T-cell (primary cell): ENCODE data around the gene OR1F1. TPM values are rescaled to one million over a fixed set of nuclear protein-coding genes. Genes with fewer than 3 reads are reported as not detected.

Source experiments
- ATAC-seq, 4 experiments: fragments of 200-7000 bp in 3 of 4; fragments of 150-1000 bp in 1 of 4; cut with Tn5 transposase; replicated peaks in 1 of 4; 1 replicate in 3 of 4; 2 replicates in 1 of 4; pipeline ENCODE4 v1.10.0; 2021; ENCODE audit warnings: moderate library complexity in 3 of 4, mild to moderate bottlenecking in 2 of 4, moderate number of reproducible peaks in 1 of 4
- CTCF ChIA-PET, 2 donors: fragments of 300-600 bp; sonication (Branson Sonifier 250); formaldehyde crosslinking; loops; one replicate each; lab custom pipeline; 2022; ENCODE audit warnings: antibody characterized with exemption in 2 of 2; lab: Charles Lee
- POLR2A ChIA-PET, 2 donors: fragments of 300-600 bp; sonication (Branson Sonifier 250); formaldehyde crosslinking; loops; one replicate each; lab custom pipeline; 2022; ENCODE audit warnings: antibody characterized with exemption in 2 of 2; lab: Charles Lee
- DNase-seq, 35 experiments: peaks; one replicate each; pipeline versions ENCODE4 v3.0.0 to v3.0.0-alpha.2; 2013 to 2023
- H3K27ac ChIP-seq: one replicate; pipeline ENCODE4 v1.5.1; 2013; ENCODE audit warnings: low read length
- H3K27me3 ChIP-seq, 2 experiments: replicated peaks in 1 of 2; 1 replicate in 1 of 2; 2 replicates in 1 of 2; pipeline versions ENCODE4 v1.6.1 to v1.7.0; 2013; ENCODE audit warnings: low read length in 1 of 2, mixed read lengths in 1 of 2; ENCODE audit not compliant: control insufficient read depth in 2 of 2, insufficient read depth in 2 of 2; ENCODE audit errors: extremely low read depth in 1 of 2
- H3K36me3 ChIP-seq, 2 donors: 1 replicate in 1 of 2; 2 replicates in 1 of 2; pipeline versions ENCODE4 v1.6.1 to v1.7.0; 2013; ENCODE audit warnings: low read length in 1 of 2; ENCODE audit not compliant: control insufficient read depth in 2 of 2, insufficient read depth in 1 of 2; ENCODE audit errors: extremely low read depth in 1 of 2
- H3K4me1 ChIP-seq, 2 experiments: 1 replicate in 1 of 2; 2 replicates in 1 of 2; pipeline versions ENCODE4 v1.6.1 to v1.7.0; 2013; ENCODE audit warnings: low read length in 2 of 2, mixed read lengths in 1 of 2; ENCODE audit not compliant: insufficient read depth in 2 of 2, control insufficient read depth in 1 of 2; ENCODE audit errors: extremely low read depth in 1 of 2
- H3K4me3 ChIP-seq, 2 donors: 1 replicate in 1 of 2; 2 replicates in 1 of 2; pipeline versions ENCODE4 v1.5.1 to v1.7.0; 2013; ENCODE audit warnings: mild to moderate bottlenecking in 2 of 2, low read length in 1 of 2, moderate library complexity in 1 of 2; ENCODE audit not compliant: control insufficient read depth in 1 of 2; ENCODE audit errors: extremely low read depth in 1 of 2
- H3K9me3 ChIP-seq: 2 replicates; pipeline ENCODE4 v1.7.0; 2013
- H3K27ac Mint-ChIP-seq, 2 donors: one replicate each; pipeline ENCODE4 v1.8.0; 2020 to 2021; ENCODE audit warnings: mild to moderate bottlenecking in 2 of 2, mixed read lengths in 2 of 2
- H3K27me3 Mint-ChIP-seq, 2 donors: one replicate each; pipeline ENCODE4 v1.8.0; 2021 to 2022; ENCODE audit warnings: mixed read lengths in 2 of 2
- H3K36me3 Mint-ChIP-seq: one replicate; pipeline ENCODE4 v1.8.0; 2021; ENCODE audit warnings: mixed read lengths
- H3K4me1 Mint-ChIP-seq, 3 donors: one replicate each; pipeline ENCODE4 v1.8.0; 2020 to 2022; ENCODE audit warnings: mixed read lengths in 3 of 3, mild to moderate bottlenecking in 1 of 3
- H3K4me3 Mint-ChIP-seq, 3 donors: one replicate each; pipeline ENCODE4 v1.8.0; 2020 to 2022; ENCODE audit warnings: mild to moderate bottlenecking in 3 of 3, mixed read lengths in 3 of 3, moderate library complexity in 3 of 3
- H3K9me3 Mint-ChIP-seq, 3 donors: one replicate each; pipeline ENCODE4 v1.8.0; 2020 to 2022; ENCODE audit warnings: mixed read lengths in 3 of 3
- WGBS: methylation state at CpG from one replicate; pipeline ENCODE4 v1.1.5; 2013; ENCODE audit warnings: missing lambda C conversion rate; ENCODE audit not compliant: insufficient coverage; 5-methylcytosine and 5-hydroxymethylcytosine counted together
- total RNA-seq, 35 experiments: library from RNA in 6 of 35; stranded (reverse) in 6 of 35; fragments of 120-200 nt in 1 of 35; gene quantifications; one replicate each; pipeline versions ENCODE4 v1.2.1 to v1.2.4 and lab custom pipeline; 2013 to 2026

Gene OR1F1
- total RNA-seq, 5 donors from 2014 or later (not counting 1 experiment from before 2014, with no cell fraction given): not detected

DNA sequence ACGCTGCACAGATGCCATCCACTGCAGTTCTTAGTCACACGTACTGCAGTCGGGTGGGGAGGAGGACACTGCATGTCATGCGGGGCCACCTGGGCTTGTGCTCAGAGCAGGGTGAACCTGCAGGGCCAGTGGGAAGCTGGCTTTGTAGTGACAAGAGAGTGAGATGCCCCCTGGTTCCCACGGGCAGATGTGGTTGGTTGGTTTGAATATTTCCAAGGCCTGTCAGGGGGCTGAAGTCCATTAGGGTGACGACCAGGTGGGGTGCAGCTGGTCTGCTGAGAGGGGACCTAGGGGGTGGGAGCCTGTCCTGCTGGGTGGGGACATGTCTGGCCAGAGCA, 38.8 kb upstream of the OR1F1 start:
- H3K27ac ChIP-seq: no peak overlapping the region
- Mint-ChIP-seq H3K4me3 (peak overlapping the region; percentile 80 to 93 (median 84)), H3K36me3 (no peaks in the 10 kb centered on the region), H3K4me1 (peaks cover 20 to 27% (median 22%) of the 10 kb centered on the region in 3 donors), H3K9me3 (peaks cover 0 to 6% (median 0%) of the 10 kb centered on the region in 3 donors), H3K27ac (peak overlapping the region; percentile 55 to 61), H3K27me3 (peaks cover 0 to 5% of the 10 kb centered on the region in 2 donors)
- H3K4me1 ChIP-seq: peaks cover 4 to 38% of the 10 kb centered on the region in 2 experiments
- H3K4me3 ChIP-seq: no peak overlapping the region
- ChIA-PET POLR2A (no interaction called here), CTCF (interaction anchor here (0.5 to 2.5 kb wide), 5 partner anchors 14 to 71 kb away, joined by 3 to 10 read pairs (median 3); partner anchors contain the start of gene ZNF213 (in 2 of the 2))
- no peaks in the 10 kb centered on the region for H3K36me3 ChIP-seq
- WGBS: 100% methylated on average over 4 of the region's 6 CpGs
- DNase-seq (no peak), ATAC-seq (no peak)
- peaks cover 0 to 20% of the 10 kb centered on the region in 2 experiments for H3K27me3 ChIP-seq
- no peaks in the 10 kb centered on the region for H3K9me3 ChIP-seq

- POLR2A ChIA-PET: interaction anchor here in 1 of 2 donors (1.1 kb wide), 1 partner anchor 15 kb away, joined by 5 read pairs; the partner anchor contains the start of gene ZNF213
- H3K4me3 ChIP-seq: peak overlapping the region; percentile 68 to 84
- CTCF ChIA-PET: interaction anchor here (0.5 to 2.5 kb wide), 16 partner anchors 9 to 293 kb away, joined by 3 to 14 read pairs (median 4); partner anchors contain the start of genes ZNF213 (in 2 of the 2), NAA60 (in 1 of the 2) and ZNF597 (in 1 of the 2)
- H3K36me3 Mint-ChIP-seq: no peaks in the 10 kb centered on the region
- H3K27me3 ChIP-seq: peaks cover 0 to 20% of the 10 kb centered on the region in 2 experiments
- peaks cover 0 to 5% of the 10 kb centered on the region in 2 donors for H3K27me3 Mint-ChIP-seq
- 19% methylated on average over 29 of the region's 41 CpGs for WGBS
- H3K36me3 ChIP-seq: no peaks in the 10 kb centered on the region
- peak overlapping the region; percentile 62 for H3K27ac ChIP-seq
- peaks cover 0 to 9% (median 2%) of the 10 kb centered on the region in 3 donors for H3K9me3 Mint-ChIP-seq
- H3K4me1 Mint-ChIP-seq: peaks cover 20 to 27% (median 22%) of the 10 kb centered on the region in 3 donors
- no peaks in the 10 kb centered on the region for H3K9me3 ChIP-seq
- H3K4me3 Mint-ChIP-seq: peak overlapping the region; percentile 80 to 93 (median 84)
- DNase-seq (peak in 19 of 35 experiments; percentile 24 to 71 (median 40)), ATAC-seq (peak; percentile 8 to 13 (median 10))
- H3K27ac Mint-ChIP-seq: peak overlapping the region; percentile 74 to 78
- peaks cover 4 to 38% of the 10 kb centered on the region in 2 experiments for H3K4me1 ChIP-seq
These were observed 38.2 kb upstream of the OR1F1 start for GRCh38 chr16:3149630-3150345.

DNA sequence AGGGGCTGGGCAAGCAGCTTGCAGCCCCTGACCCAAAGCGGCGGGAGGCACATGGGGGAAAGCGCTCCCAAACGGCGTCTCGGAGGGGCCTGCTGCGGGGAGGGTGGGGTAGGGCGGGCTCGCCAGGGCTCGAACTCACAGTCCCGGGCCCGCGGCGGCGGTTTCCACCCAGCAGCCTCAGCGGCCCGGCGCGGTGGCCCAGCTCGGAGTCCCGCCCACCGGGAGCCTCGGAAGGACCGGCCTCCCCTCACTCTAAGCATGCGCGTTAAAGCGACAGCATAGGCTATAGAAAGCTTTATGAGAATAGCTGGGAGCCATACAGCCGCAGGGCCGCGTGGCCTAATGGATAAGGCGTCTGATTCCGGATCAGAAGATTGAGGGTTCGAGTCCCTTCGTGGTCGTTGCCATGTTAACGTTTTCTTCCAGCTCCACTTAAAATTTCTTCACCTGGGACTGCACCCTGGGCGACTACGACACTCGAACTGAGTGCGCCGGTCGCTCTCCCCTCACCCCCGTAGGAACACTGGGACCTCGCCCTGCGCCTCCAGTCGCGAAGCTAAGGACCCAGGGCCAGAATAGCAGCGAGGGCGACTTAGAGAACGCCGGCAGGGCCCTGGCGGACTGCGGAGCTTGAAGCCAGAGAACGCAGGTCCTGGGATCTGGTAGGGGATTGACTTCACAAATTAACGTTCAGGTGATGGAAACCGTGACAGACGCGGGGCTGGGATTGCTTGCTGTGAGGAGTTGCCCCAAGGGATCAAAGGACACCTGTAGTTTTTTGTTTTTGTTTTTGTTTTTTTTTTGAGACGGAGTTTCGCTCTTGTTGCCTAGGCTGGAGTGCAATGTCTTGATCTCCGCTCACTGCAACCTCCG, 37.4 kb upstream of the OR1F1 start:
- peak overlapping the region; percentile 75 for H3K27ac ChIP-seq
- peaks cover 4 to 38% of the 10 kb centered on the region in 2 experiments for H3K4me1 ChIP-seq
- Mint-ChIP-seq H3K4me3 (peak overlapping the region; percentile 85 to 93 (median 86)), H3K4me1 (peaks cover 20 to 27% (median 22%) of the 10 kb centered on the region in 3 donors), H3K36me3 (no peaks in the 10 kb centered on the region), H3K27me3 (peaks cover 0 to 5% of the 10 kb centered on the region in 2 donors), H3K27ac (peak overlapping the region; percentile 87 to 90), H3K9me3 (peaks cover 0 to 17% (median 2%) of the 10 kb centered on the region in 3 donors)
- peaks cover 0 to 17% of the 10 kb centered on the region in 2 experiments for H3K27me3 ChIP-seq
- H3K4me3 ChIP-seq: peak overlapping the region; percentile 83 to 84
- CTCF ChIA-PET: interaction anchor here in 1 of 2 donors (0.6 to 1.8 kb wide), 12 partner anchors 8 to 292 kb away, joined by 3 to 14 read pairs (median 4); partner anchors contain the start of genes NAA60, ZNF213 and ZNF597
- DNase-seq: peak; percentile 88 to 100 (median 94)
- no peaks in the 10 kb centered on the region for H3K36me3 ChIP-seq
- POLR2A ChIA-PET: interaction anchor here in 1 of 2 donors (1.1 kb wide), 1 partner anchor 15 kb away, joined by 5 read pairs; the partner anchor contains the start of gene ZNF213
- peak; percentile 84 to 88 (median 88) for ATAC-seq
- WGBS: under 1% methylated on average over 37 of the region's 62 CpGs
- no peaks in the 10 kb centered on the region for H3K9me3 ChIP-seq

- H3K4me1 ChIP-seq: peaks cover 4 to 40% of the 10 kb centered on the region in 2 experiments
- Mint-ChIP-seq H3K27me3 (peaks cover 0 to 5% of the 10 kb centered on the region in 2 donors), H3K9me3 (peaks cover 0 to 17% (median 2%) of the 10 kb centered on the region in 3 donors), H3K36me3 (no peaks in the 10 kb centered on the region), H3K27ac (peak overlapping the region; percentile 79 to 94), H3K4me1 (peaks cover 20 to 27% (median 22%) of the 10 kb centered on the region in 3 donors), H3K4me3 (peak overlapping the region; percentile 71 to 93 (median 81))
- peak overlapping the region; percentile 42 for H3K27ac ChIP-seq
- WGBS: 2% methylated on average over 9 of the region's 15 CpGs
- no peak for ATAC-seq
- peaks cover 0 to 15% of the 10 kb centered on the region in 2 experiments for H3K27me3 ChIP-seq
- H3K4me3 ChIP-seq: peak overlapping the region; percentile 32 to 48
- CTCF ChIA-PET: no interaction called here
- no peaks in the 10 kb centered on the region for H3K9me3 ChIP-seq
- POLR2A ChIA-PET: no interaction called here
- DNase-seq: peak in 6 of 35 experiments; percentile 14 to 63 (median 36)
- no peaks in the 10 kb centered on the region for H3K36me3 ChIP-seq
These were observed 36.1 kb upstream of the OR1F1 start for GRCh38 chr16:3152027-3152276.

DNA sequence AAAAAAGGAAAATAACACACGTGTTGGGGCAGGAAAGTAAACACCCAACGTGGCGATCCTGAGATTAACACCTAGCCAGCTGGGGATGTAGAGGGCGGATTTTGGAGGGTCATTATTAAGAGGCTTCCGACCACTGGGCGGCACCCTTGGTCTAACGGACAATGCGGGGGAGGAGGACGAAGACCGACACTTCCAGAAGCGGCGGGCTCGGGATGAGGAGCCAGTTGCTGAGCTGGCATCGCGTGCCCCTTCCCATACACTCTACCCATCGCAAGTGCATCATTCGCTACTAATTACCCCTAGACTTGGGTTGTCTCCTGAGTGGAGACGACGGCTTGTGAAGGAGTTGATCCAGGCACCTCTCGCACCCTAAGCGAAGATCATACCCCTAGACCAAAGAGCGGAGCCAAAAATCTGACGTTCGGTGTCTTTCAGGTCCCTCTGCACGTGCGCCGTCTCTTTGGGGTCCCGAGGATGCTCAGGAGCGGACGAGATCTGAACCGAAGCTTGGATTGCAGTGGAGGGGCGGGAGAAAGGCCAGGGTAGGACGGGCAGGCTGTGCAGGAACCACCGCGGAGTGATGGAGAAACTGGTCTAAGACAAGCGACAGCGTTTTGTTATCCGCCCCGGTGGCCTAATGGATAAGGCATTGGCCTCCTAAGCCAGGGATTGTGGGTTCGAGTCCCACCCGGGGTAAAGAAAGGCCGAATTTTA, 35.6 kb upstream of the OR1F1 start:
- Histone ChIP-seq H3K4me1 (peaks cover 5 to 45% of the 10 kb centered on the region in 2 experiments), H3K36me3 (no peaks in the 10 kb centered on the region), H3K27ac (peak overlapping the region; percentile 42), H3K4me3 (peak overlapping the region; percentile 32 to 48), H3K27me3 (peaks cover 0 to 12% of the 10 kb centered on the region in 2 experiments), H3K9me3 (no peaks in the 10 kb centered on the region)
- peaks cover 24 to 30% (median 27%) of the 10 kb centered on the region in 3 donors for H3K4me1 Mint-ChIP-seq
- POLR2A ChIA-PET: interaction anchor here in 1 of 2 donors (0.6 kb wide), 1 partner anchor 892 kb away, joined by 18 read pairs; no protein-coding TSS in a partner anchor
- H3K27ac Mint-ChIP-seq: peak overlapping the region; percentile 79 to 94
- no peaks in the 10 kb centered on the region for H3K36me3 Mint-ChIP-seq
- H3K4me3 Mint-ChIP-seq: peak overlapping the region; percentile 71 to 93 (median 81)
- DNase-seq (peak; percentile 50 to 80 (median 68)), ATAC-seq (peak; percentile 1 to 37 (median 4))
- CTCF ChIA-PET: no interaction called here
- peaks cover 0 to 21% (median 2%) of the 10 kb centered on the region in 3 donors for H3K9me3 Mint-ChIP-seq
- H3K27me3 Mint-ChIP-seq: peaks cover 0 to 5% of the 10 kb centered on the region in 2 donors
- WGBS: 2% methylated on average over 30 of the region's 42 CpGs
